Inferior parietal cortex (tissue), 1 donor: ENCODE data around the gene ADGRE2.
"Not testable (repeated sequence)": the region's sequence is repeated elsewhere in the genome, so short reads cannot be mapped to it uniquely, and the experiment has no call there.

Source experiments
- DNase-seq: peaks from one replicate; pipeline ENCODE4 v3.0.0-alpha.2; 2016; ENCODE audit errors: extremely low spot score

The ADGRE2 gene

DNA sequence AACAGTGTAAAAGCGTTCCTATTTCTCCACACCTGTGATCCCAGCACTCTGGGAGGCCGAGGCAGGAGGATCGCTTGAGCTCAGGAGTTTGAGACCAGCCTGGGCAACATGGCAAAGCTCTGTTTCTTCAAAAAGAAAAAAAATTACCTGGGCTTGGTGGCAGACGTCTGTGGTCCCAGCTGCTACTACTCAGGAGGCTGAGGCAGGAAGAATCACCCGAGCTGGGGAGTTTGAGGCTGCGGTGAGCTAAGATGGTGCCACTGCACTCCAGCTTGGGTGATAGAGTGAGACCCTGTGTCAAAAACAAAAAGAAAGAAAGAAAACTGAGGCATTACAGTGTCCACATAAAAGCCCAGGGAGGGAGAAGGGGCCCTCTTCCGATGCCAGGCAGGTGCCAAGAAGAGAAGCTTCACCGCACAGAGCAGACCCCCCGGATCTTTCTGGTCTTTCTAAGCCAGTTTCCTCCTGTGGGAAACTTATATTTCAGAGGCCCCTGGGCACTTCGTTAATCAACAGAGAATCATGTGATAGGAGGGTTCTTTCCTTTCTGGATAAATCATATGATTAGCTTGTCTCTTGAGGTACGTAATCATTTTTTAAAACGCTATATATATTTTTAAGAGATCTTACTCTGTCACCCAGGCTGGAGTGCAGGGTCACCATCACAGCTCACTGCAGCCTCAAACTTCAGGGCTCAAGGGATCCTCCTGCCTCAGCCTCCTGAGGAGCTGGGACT is at the start of gene ADGRE2:
Gene ADGRE2, minus strand, starts transcription at position 451 of the 736 bp plus-strand sequence. CDS start 1,804 bp downstream, outside the sequence.
- DNase-seq = not testable (repeated sequence)

DNA sequence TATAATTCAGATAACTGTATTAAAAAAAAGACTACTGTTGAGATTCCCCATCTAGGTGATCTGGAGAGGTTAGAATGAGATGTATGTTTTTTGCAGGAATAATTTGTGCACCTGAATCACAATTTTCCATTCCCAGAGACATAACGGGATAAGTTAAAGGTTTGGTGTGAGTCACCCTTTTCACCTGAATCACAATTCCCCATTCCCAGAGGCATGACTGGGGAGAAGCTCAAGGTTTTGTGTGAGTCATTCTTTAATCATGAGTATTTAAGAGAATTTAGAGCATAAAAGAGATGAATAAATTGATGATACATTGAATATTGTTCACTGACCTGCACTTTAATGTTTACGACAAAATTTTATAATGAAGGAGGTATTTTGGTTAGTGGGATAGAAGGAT is 47.6 kb upstream of the ADGRE2 start:
- DNase-seq = no peak

DNA sequence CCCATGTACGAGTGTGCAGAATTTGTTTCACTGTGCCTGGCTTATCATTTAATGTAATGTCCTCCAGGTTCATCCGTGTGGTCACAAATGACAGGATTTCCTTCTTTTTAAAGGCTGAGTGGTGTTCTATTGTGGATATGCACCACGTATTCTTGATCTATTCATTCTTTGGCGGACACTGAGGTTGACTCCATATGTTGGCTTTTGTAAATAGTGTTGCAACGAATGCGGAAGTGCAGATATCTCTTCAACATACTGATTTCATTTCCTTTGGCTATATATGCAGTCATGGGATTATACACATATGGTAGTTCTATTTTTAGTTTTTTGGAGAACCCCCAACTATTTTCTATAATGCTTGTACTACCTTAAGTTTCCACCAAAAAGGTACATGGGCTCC is 43.6 kb upstream of the ADGRE2 start:
- DNase-seq = no peak

DNA sequence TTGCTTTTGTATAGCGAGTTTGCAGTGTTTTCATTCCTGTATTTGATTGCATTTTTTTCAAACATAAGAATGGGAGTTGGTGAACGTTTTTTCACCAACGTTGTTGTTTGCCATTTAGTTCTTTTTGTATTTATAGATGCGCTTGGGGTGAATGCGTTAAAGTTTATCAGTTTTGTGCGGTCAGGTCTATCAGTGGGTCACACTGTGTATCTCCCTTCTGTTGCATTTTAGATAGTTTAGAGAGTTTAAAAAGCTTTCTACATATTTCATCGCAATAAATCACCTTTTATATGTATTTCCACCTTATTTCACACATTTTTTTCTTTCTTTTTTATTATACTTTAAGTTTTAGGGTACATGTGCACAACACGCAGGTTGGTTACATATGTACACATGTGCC is 40.2 kb upstream of the ADGRE2 start:
- DNase-seq = no peak

DNA sequence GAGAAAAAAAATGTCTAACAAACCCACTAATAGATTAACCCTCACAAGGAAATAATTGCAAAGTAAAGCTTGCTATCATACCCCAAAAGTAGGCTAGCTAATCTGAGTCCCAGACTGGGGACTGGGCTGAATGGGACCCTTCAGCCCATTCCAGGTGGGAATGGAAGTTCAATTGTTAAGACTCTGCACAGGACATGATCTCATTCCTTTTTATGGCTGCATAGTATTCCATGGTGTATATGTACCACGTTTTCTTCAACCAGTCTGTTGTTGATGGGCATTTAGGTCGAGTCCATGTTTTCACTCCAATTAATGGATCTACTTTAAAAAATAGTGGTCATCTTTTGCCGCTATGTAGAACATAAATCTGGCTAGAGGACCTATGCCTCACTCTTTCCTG is 38.7 kb upstream of the ADGRE2 start:
- no peak for DNase-seq

DNA sequence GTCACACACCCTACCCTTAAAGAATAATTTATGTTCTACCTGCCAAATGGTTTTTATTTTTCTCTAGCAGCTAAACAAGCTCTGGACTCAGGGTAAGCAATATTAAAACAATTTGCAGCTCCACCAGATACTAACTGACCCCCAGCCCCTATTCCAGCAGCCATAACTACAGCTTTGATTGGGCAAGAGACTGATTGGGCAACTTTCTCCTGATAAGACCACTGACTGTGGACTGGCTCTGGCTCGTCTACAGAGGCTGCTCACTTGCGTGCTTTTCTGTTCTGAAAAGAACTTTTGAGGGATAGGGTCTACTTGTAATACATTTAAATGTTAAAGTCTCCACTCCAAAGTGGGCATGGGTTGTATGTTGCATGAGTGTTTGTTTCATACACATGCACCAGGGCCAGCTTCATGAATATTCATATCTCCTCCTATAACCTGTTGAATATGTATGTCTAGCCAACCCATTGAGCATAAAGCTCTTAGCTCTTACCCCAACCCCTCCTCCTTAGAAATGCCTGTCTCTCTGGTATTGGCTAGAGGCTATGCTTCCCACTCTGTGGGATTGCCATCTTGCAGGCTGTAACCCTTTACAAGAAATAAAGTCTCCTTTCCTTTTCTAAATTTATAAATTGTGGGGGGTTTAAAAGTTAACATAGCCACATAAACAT is 36.8 kb upstream of the ADGRE2 start:
- no peak for DNase-seq

DNA sequence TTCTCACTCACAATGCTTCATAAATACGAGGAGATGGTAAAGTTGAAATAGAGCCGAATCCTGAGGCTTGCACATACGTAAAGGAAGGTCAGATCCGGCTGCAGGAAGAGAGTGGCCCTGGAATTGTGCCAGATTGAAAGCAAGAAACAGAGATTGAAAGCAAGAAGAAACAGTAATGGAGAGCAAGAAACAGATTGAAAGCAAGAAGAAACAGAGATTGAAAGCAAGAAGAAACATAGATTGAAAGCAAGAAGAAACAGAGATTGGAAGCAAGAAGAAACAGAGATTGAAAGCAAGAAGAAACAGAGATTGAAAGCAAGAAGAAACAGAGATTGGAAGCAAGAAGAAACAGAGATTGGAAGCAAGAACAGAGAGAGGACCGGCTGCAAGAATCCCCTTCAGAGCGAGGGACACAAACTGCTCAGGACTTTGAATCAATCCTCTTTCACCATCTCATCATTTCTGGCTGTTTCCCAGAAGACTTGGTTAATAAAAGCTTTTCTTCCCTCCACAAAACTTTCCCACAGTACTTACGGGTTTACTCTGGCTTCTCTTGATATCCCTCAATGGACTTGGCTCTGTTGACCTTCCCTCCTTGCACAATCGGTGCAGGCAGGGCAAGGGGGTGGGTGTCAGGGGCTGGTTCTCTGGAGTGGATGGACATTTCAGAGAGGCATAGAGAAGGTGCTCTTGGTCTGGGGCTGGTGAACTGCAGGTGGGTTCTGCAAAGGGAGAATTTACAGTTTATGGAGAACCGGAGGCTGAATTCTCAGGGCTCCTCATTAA is 31.1 kb upstream of the ADGRE2 start:
- no peak for DNase-seq

DNA sequence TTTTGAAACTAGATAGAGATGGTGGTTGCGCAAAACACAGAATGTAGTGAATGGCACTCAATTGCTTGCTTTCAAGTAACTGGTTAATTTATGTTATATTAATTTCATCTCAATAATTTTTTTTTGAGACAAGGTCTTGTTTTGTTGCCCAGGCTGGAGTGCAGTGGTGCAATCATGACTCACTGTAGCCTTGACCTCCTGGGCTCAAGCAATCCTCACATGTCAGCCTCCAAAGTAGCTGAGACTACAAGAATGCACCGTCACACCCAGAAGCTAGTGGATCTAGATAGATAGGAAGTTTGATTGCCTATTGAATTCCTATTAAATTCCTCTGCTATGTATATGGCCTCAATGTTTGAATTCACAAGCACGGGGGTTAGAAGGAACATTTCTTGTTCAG is 26.4 kb upstream of the ADGRE2 start:
- DNase-seq = no peak

DNA sequence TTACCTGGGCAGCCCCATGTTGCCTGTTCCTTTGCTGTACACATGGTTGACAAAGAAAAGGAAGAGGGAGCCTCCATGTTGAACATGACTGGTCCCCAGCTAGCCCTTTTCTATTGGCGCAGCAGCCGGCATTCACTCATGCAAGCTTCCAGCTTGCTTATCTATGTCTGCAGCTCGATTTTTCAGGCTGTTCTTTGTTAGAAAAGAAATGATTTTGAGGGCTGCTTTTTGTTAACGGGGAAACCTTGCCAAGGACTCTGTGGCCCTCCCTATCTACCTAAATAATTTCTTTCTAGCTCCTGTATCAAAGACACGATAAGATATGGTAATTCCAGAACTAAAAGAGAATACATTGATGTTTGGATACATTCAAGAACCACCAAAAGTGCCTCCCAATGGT is 20.4 kb upstream of the ADGRE2 start:
- DNase-seq = no peak

DNA sequence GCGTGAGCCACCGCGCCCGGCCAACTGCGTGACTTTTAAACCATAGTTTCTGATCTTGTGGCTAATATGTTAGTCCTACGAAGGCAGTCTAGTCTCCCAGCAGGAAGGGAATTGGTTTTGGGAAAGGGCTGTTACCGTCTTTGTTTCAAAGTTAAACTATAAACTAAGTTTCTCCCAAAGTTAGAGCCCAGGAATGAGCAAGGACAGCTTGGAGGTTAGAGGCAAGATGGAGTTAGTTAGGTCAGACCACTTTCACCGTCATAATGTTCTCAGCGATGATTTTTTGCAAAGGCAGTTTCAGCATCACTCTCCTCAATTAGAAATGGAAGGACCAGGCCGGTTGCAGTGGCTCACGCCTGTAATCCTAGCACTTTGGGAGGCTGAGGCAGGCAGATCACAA is 17.7 kb upstream of the ADGRE2 start:
- no peak for DNase-seq

DNA sequence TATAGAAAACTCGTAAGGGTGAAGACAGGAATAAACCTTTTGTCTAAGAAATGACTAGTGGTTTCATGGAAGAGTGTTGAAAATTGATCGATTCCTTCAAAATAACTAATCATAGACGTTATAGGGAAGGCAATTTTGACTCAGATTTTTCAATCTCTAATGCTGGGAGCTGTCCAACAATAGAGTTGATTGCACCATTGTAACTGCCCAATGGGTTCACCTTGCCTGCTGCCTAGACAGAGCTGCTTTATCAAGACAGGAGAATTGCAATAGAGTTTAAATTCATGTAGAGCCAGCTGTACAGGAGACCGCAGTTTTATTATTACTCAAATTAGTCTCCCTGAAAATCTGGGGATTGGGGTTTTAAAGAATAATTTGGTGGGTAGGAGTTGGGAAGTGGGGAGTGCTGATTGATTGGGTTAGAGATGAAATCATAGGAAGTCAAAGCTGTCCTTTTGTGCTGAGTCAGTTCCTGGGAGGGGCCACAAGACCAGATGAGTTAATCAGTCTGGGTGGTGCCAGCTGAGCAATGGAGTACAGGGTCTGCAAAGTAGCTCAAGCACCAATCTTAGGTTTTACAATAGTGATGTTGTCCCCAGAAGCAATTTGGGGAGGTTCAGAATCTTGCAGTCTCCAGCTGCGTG is 16.8 kb upstream of the ADGRE2 start:
- no peak for DNase-seq

DNA sequence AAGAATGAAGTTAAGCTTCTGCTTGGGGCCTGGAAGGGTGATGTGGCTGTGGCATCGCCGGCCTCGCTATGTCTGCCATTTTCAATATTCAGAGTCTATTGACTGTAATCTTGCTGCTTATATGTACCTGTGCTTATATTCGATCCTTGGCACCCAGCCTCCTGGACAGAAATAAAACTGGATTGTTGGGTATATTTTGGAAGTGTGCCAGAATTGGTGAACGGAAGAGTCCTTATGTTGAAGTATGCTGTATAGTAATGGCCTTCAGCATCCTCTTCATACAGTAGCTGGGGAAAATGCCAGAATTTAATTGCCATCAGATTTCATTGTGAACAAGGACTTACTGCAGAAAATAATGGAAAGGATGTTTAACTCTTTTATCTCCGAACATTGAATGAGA is 13.9 kb upstream of the ADGRE2 start:
- DNase-seq = not testable (repeated sequence)

DNA sequence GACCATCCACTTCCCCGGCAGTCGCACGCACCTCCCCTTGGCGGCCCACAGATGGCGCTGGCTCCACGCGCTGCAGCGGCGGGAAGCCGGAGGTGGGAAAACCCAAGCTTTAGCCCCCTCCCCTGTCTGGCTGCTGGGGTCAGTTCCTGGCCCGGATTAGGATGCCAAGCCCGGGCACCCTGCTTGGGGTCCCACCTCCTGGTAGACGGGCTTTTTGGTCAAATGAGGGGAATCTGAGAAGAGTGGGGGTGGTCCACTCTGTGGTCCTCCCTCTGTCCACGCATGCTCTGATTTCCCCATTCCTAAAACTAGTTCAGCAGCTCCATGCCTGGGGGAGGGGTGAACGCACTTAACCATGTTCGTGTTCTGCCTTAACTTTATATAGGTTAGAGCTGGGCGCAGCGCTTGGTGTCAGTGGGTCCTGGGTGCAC is 8.1 kb upstream of the ADGRE2 start:
- no peak for DNase-seq

DNA sequence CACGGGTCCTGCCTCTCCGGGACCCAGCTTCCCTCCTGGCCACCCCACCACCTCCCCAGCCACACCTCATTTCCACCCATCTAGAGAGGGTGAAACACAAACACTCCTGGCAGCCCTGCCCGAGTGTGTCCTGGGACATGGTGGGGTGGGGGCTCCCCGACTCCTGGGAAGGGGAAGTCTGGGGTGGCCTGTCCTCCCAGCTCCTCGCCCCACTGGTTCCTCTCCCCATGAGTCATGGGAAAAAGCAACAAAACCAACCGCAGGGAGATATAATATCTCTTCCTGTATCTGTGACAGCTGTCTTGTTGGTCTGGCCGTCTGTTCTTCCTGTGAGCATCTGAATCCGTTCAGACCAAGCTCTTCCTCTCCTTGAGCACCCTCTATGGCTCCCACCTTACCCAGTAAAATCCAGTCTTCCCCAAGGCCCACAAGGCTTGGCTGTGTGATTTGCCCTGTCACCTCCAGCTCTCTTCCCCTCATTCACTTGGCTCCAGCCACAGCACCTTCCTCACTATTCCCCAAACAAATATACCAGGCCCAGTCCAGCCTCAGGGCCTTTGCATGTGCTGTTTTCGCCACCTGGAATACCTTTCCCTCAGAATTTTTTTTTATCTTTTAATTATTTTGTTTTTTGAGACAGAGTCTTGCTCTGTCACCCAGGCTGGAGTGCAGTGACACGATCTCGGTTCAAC is 6.9 kb upstream of the ADGRE2 start:
- peak; percentile 18 for DNase-seq

DNA sequence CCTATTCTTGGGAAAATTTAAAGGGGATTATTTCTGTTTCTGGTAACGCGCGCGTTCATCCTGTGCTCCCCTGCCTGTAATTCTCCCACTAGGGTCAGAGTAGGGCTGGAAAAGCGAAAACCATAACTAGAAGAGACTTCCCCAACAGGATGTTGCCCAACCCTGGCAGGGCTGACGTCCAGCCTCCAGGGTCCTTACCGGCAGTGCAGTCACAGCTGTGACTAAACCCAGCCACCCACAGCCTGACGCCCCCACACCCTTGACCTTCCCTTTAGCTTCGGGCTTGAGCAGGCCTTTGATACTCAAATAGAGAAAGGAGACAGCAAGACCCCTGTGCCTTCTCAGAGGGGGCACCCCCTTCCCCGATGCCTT is 6.4 kb upstream of the ADGRE2 start:
- DNase-seq = not testable (repeated sequence)

DNA sequence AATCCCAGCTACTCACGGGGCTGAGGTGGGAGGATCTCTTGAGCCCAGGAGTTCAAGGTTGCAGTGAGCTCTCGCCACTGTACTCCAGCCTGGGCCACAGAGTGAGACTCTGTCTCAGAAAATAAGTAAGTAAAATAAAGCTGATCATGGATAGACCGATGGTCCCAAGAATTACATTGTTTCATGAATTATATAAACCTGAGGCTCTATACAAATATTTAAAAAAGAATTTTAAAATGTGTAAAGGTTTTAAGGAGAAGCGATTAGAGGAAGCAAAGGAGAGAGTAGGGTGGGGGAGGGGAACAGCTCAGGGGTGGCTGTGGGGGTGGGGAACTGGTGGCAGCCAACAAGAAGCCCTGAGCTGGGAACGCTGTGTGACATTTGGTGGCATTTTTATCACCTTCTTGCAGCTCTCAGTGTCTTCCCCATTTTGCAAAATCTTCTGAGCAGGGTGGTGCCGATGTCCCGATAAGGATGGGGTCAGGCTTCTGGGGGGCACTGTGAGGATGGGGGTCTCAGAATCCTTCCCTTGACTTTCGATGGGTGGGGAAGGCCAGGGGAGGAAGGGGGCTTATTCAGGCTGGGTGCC is 5.1 kb upstream of the ADGRE2 start:
- not testable (repeated sequence) for DNase-seq

DNA sequence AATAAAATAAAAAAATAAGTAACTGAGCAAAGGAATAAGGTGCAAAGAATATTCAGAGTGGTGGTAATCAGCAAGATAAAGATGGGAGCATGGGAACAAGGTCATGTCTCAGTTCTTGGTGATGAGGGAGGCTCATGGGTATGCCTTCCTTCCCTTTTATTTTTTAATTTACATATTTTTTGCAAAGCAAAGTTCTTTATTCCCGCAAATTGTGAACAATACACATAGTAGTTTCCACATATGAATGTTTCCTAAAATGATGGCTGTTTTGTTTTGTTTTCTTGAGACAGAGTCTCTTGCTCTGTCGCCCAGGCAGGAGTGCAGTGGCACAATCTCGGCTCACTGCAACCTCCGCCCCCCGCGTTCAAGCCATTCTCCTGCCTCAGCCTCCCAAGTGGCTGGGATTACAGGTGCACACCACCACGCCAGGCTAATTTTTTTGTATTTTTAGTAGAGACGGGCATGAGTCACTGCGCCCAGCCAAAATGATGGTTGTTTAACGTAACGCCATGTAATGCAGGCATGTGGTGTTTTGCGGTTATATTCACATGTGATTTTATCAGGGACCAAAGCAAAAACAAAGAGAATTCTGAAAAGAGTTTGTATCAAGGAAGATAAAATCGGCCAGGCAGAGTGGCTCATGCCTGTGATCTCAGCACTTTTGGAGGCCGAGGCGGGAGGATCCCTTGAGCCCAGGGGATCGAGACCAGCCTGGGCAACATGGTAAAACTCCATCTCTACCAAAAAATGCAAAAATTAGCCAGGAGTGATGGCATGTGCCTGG is 4.5 kb upstream of the ADGRE2 start:
- DNase-seq = no peak

DNA sequence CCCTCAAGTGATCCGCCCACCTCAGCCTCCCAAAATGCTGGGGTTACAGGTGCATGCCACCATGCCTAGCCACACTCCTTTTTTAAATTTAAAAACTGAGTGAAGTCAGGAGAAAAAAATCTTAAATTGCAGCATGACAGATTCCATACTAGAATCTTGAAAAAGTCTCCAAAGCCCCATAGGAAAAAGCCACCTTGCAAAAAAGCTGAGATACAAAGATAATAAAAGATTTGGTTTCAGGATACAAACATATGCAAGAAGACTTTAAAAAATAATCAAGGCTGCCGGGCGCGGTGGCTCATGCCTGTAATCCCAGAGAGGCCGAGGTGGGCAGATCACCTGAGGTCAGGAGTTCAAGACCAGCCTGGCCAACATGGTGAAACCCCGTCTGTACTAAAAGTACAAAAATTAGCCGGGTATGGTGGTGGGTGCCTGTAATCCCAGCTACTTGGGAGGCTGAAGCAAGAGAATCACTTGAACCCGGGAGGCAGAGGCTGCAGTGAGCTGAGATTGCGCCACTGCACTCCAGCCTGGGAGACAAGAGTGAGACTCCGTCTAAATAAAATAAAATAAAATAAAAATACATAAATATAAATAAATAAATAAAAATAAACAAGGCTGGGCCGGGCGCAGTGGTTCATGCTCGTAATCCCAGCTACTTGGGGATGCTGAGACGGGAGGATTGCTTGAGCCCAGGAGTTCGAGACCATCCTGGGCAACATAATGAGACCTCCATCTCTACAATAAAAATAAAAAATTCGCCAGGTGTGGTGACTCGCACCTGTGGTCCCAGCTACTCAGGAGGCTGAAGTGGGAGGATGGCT is 3.6 kb upstream of the ADGRE2 start:
- not testable (repeated sequence) for DNase-seq

DNA sequence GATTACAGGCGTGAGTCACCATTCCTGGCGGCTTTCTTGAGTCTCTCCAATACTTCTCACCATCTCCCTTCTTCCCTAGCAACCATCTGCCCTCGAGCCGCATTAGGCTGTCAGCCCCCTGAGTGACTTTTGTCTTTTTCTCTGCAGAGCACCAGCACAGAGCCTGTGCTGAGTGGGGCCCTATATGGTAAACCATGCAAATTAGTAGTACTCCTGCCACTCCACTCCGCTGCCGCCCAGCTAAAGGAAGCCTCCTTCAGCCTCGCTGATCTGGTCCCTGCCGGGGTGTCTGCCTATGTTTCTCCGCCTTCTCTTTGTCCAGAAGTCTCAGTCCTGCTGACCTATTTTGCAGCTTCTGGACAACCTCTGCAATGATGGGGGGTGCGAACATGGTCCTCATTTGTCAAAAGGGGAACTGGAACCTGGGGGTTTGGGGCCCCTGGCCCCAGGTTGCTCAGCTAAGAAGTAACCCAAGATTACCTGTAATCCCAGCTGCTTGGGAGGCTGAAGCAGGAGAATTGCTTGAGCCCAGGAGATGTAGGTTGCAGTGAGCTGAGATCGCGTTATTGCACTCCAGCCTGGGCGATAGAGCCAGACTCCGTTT is 2.4 kb upstream of the ADGRE2 start:
- DNase-seq = not testable (repeated sequence)
